T-helper 2 cell treated with Interferon-gamma antibody and Interleukin-4, amounts not matched to agents 100 ng/mL and 5 ng/mL, for 36 hours (primary cell): ENCODE measurements around the gene WNK1. TPM values are rescaled to one million over a fixed set of nuclear protein-coding genes. Genes with fewer than 3 reads are reported as not detected.
"Not testable (repeated sequence)": the region's sequence is repeated elsewhere in the genome, so short reads cannot be mapped to it uniquely, and the experiment has no call there.

ENCODE experiments used
- intact Hi-C: fragments of 100-400 bp; cut with micrococcal nuclease; formaldehyde crosslinking; loops from one replicate; pipeline ENCODE4 v1.15.1; 2023
- total RNA-seq: library from RNA; stranded (reverse); gene quantifications from 2 replicates; pipeline ENCODE4 v1.2.3, GENCODE V29; 2022

Gene WNK1
- total RNA-seq, 1 donor from 2014 or later: 155 TPM

DNA sequence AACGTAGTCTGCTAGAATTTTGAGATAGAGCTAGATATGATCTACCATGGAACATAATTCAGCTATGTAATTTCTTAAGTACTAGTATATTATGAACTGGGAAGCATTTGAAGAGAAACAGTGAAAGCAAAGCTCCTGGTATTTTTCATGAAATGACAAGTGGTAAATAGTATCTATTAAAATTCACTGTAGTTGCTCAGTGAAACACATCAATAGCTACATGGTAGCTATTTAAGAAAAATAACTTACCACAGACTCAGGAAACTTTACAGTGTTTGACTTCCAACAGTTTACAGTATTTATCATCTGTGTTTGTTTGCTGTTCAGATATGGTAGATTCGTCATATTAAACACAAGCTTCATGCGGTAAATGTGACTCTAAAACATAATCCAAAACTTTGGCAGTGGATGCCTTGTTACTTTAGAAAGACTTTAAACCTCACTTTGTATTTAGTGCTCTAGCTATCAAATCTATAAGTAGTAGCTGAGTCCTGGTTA lies 25.2 kb downstream of the WNK1 start:
- intact Hi-C loops: loop anchor here (2.0 kb wide), 1 partner anchor 17 kb away; no protein-coding TSS in a partner anchor

DNA sequence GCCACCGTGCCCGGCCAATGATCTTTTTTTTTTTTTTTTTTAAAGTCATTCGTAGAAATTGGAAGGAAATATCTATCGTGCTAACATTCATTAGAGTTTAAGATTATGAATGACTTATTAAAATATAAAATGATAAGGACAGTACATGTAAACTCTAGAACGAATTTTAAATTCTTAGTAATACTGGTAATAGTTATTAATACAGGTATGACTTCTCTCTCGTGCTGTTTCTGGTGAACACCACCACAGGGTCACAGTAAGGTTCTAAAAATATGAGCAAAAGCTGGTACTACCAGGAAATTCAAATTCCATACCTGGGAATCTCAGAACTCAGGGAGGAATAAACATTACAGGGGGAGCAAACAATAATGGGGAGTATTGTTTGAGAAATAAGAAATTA lies 26.2 kb downstream of the WNK1 start:
- intact Hi-C loops: loop anchor here (2.0 kb wide), 1 partner anchor 16 kb away; no protein-coding TSS in a partner anchor

DNA sequence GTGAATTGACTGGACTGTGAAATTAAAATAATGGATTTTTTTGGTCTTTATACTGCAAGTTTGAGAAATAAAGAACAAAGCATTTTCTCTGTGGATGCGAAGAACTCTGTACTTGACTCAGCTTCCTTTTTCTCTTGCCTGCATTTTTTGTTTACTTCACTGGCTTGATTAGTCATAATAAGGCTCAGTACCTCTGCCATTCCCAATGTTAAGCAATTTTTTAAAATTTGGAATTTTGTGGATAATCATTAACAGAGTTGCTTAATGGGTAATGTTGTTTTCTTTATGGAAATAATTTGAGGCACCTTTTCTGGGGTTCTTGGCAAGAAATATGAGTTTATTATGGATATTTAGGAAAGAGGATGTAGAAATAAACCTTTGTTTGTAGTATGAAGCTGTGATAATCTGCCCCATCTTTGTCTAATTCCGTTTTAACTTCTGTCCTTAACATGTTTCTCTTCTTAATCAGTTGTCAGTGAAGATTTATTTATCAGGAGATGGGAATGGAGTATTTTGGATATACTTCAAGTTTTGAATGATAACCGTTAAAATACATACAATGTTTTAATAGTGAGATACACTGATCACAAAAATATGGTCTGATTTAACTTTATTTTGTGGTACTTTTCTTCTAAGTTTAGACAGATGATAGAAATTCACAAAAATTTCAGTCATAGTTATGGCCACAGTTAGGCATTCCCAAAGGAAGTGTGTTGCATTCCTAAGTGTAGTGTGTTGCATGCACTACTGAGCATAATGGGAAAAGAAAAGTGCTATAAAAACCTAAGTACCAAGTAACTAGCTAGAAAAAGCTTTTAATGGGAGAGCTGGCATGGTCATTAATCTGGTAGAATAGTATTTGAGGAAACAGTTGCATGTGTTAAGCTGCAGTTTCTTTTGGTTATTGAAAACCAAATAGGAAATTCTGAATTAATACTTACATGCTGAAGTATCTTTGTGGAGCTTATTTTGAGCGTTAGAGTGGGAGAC lies 27.7 kb downstream of the WNK1 start:
- intact Hi-C loops: loop anchor here (2.0 kb wide), 1 partner anchor 15 kb away; no protein-coding TSS in a partner anchor

DNA sequence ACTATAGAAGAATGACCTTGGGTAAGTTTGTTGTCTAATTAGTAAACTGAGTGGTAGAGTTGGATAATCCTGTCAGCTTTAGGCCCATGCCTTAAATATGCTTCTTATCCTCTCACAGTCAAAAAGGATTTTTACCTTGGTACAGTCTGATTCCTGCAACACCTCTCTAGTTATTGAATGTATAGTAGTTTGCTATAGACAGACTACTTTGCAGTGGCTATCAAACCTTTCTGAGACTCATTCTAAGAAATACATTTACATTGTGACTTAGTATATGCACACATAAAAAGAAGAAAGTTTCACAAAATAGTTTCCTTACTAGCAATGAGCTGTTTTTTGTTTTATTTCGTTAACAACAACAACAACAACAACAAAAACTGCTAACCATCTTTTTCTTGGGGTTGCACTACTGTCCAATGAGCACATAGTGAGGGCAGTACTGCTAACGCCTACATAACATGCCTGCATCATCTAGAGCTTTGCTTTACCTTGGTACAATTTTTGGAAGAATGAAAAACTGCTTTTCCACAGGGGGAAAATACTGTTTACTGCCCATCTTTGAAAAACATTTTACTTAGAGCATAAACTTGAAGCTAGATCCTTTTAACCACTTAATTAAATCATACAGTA lies 28.5 kb downstream of the WNK1 start:
- intact Hi-C loops: no loop called here

DNA sequence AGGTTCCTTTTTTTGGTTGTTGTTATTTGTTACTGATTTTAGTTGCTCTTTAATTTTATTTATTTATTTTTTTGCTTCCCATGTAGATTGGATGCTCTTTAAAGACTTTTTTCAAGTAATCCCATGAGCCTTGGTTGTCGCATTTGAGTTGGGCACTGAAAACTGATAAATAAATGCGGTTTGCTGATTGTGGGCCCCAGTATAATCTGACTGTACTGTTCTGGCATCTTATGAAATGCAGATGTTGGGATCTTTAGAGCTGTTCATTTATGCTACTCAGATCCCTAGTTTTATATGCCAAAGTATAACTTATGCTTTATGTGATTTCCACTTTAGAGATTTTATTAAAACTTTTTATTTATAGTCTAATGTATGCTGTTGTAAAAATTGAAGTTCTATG lies 33.3 kb downstream of the WNK1 start:
- intact Hi-C loops: no loop called here

- intact Hi-C loops: no loop called here
Measured at GRCh38 chr12:788288-788687, 35.9 kb downstream of the WNK1 start.

DNA sequence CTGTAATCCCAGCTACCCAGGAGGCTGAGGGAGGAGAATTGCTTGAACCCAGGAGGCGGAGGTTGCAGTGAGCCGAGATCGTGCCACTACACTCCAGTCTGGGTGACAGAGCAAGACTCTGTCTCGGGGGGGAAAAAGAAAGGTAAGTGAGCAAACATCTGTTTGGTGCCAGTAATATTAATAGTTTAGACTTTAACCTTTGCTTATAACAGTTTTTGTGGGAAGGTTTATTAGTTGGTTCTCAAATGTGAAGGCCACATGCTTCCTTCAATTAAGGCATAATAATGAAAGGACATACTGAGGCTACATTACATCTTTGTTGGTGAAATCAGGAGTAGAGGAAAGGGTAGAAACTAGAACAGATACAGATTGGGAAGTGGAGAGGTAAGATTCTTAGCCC lies 36.4 kb downstream of the WNK1 start:
- intact Hi-C loops: not testable (repeated sequence)

- intact Hi-C loops: no loop called here
Measured at GRCh38 chr12:789852-790563, 37.6 kb downstream of the WNK1 start.

DNA sequence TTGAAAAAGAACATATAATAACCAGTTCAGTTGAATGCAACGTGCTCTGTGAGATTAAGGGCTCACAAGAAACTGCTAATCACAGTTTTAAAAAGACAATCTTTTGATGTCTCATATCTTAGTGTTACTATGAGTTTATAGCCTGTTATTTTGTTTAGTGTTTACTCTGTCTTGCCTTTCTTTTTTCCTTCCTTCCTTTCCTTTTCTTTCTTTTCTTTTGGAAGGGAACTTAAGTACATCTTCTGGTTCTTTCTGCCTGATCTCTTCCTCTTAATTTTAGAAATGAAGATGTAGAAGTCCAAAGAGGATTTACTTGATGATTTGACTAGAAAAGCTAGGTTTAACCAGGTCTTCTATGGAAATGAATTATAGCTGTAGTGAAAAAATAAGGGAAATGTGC lies 38.2 kb downstream of the WNK1 start:
- intact Hi-C loops: no loop called here

DNA sequence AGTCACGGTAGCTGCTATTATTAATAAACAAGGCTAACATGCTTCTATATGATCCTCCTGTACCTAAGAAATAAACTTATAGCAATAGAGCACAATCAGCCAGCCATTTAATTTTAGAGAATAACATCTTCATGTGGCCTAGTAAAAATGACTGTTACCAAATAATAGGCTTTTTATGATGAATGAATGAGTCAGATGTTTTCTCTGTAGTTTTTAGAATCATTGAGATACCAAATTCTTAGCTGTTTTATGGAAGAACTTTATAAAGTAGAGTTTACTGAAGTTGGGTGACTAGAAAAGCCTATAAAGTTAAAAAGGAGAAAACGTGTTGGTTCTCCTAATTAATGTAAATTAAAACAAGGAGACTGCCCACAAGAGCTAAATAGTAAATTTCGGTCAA lies 40.7 kb downstream of the WNK1 start:
- intact Hi-C loops: no loop called here

DNA sequence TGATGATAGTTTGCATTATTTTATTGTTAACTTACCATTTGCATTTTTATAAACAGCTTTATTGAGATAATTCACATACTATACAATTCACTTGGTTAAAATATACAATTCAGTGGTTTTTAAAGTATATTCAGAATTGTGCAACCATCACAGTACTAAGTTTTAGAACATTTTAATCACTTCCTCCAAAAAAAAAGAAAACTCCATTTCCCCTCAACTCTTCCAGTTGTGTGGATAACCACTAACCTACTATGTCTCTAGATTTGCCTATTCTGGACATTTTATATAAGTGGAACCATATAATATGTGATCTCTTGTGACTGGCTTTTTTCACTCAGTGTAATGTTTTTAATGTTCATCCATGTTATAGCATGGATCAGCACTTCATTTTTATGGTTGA lies 41.3 kb downstream of the WNK1 start:
- intact Hi-C loops: loop anchor here (2.0 kb wide), 2 partner anchors 15 to 17 kb away; no protein-coding TSS in a partner anchor

DNA sequence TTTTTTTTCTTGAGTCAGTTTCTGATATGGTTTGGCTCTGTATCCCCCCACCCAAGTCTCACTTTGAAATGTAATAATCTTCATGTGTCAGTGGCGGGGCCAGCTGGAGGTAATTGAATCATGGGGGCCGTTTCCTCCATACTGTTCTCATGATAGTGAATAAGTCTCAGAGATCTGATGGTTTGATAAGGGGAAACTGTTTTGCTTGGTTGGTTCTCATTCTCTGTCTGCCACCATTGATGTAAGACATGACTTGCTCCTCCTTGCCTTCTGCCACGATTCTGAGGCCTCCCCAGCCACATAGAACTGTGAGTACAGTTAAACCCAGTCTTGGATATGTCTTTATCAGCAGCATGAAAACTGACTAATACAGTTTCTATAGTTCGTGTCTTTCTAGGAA lies 42.9 kb downstream of the WNK1 start:
- intact Hi-C loops: loop anchor here (2.0 to 5.0 kb wide), 3 partner anchors 15 to 43 kb away; partner anchors contain the start of gene WNK1

DNA sequence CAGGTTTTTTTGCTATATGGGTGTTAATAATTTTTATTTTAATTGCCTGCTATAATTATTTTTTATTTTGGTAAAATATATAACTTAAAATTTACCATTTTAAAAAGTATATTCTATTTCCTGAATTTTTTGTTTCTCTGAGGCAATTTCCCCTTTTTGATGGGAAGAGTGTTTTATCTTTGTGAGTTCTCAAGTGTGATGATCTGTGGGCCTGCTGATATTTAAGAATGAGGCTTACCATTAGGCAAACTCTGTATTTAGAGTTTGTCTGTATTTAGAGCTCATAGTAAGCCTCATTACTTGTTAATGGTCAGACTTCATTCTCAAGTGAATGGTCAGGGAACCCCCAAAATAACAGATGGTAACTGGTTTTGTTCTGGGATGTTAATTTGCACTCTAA lies 48.0 kb downstream of the WNK1 start:
- intact Hi-C loops: no loop called here

DNA sequence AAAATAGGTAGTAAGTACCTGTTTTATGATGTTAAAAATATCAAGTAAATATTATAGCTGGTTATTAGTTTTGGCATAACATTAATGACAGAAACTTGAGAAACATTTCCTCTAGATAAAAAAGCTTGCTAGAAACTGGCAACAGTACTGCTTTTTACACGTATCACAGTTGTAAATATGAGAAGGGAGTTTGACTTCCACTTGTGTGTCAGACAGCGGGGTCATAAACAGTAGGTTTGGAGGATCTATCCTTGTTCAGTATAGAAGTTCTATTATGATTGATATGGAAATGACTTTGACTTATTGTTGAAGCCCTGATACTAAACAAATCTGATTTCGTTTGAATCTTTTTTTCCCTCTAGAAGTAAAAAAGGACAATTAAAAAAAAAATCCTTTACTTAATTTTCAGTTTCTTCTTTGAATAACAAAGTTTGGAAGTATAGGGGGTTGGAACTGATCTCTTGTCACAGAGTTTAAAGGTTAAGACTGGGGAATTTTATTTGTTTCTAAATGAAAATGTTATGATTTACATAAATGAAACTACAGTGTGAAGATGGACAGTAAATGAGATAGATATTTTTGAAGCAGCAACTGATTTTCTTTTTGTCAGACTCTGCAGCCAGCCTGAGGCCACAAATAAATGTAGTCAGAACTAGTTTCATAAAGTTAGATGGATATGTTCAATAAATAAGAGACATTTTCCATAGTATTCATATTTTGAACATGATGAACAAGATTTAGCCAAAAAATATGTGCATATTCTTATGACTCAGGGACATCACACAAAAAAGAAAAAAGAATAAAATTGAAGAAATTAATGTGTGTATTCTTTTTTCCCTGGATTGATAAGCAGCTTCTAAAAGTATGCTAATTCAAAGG lies 50.1 kb downstream of the WNK1 start:
- intact Hi-C loops: no loop called here

- intact Hi-C loops: no loop called here
Measured at GRCh38 chr12:805022-805632, 52.7 kb downstream of the WNK1 start.

DNA sequence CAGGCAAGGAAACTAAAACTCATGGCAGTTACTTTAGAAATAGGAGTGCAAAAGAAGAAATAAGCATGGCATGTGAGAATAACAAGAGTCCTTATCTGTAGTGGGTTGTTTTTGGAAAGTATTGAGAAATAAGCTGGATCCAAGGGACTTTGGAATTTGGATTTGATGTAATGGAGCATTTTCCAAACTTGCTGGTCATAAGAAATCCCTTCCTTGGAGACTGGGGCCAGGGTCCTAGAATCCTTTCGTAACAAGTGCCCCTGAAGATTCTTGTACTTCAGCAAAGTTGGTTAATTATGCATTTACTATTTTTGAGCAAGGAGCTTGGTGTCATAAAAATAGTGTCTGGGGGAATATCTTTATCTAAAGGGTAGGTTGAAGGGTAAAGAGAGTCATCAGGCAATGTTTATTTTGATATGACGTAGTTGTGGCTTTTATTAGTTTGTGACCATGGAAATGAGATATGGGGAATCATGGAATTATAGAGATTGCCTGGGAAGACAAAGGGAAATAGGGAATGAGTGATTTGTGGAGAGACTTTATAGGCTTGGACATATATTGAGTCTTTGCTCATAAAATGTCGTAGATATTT lies 53.9 kb downstream of the WNK1 start:
- intact Hi-C loops: no loop called here

DNA sequence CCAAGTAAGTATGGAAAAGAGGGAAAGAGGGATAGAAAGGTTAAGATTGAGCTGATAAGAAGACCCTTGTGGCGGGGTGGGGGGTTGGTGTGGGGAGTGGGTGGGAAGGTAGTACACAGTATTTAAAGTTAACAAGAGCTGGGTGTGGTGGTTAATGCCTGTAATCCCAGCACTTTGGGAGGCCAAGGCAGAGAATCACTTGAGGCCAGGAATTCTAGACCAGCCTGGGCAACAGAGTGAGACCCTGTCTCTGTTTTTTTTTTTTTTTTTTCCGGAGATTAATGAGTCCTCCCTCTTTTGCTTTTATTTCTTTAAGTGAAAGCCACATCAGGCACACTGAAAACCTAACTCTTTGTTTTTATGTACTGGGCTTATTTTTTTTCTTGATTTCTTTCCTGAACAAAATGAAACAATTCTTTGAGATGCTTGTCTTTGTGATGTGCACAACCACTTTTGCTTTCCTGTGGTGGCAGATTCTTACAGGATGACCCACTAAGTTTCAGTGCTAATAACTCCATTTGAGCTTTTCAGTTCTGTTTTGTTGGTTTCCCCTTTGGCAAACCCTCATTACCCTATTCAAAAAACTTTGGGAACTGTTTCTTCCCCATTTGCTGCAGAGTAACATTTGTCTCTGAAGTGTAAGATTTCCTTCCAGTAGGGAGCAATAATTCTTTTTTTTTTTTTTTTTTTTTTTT lies 54.8 kb downstream of the WNK1 start:
- intact Hi-C loops: no loop called here

DNA sequence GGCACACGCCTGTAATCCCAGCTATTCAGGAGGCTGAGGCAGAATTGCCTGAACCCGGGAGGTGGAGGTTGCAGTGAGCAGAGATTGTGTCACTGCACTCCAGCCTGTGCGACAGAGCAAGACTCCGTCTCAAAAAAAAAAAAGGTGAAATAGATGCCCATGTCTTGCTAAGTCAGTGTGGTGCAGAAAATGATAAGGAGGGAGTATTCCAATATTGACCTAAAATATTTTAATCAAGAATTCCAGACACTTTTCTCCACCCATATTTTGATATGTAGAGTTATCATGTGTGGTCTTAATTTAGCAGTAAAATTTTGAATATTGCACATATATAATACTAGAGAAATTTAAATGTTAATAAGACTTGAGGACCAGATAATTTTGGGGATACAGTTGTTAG lies 57.7 kb downstream of the WNK1 start:
- intact Hi-C loops: loop anchor here (2.0 kb wide), 1 partner anchor 15 kb away; no protein-coding TSS in a partner anchor
